NCI-H2029 treated with DMSO at 0.1 percent for 48 hours (cell line): ENCODE results near the gene TBXT.
"Not testable (repeated sequence)": the region's sequence is repeated elsewhere in the genome, so short reads cannot be mapped to it uniquely, and the experiment has no call there.

Experiments
- DNase-seq: peaks from one replicate; lab custom pipeline; 2025; lab: John Stamatoyannopoulos, UW

The TBXT gene

GRCh38 chr6:166169549-166170421, 2.1 kb upstream of the TBXT start:
- no peak for DNase-seq

GRCh38 chr6:166168616-166169548, 1.2 kb upstream of the TBXT start:
- DNase-seq: no peak

- no peak for DNase-seq
Measured at GRCh38 chr6:166167258-166167731, 356 bp downstream of the TBXT start.

GRCh38 chr6:166166314-166167257, 1.1 kb downstream of the TBXT start:
- no peak for DNase-seq

GRCh38 chr6:166165558-166166313, 1.9 kb downstream of the TBXT start:
- DNase-seq: no peak

- no peak for DNase-seq
Measured at GRCh38 chr6:166162599-166163342, 4.9 kb downstream of the TBXT start.

GRCh38 chr6:166157930-166158617, 9.6 kb downstream of the TBXT start:
- DNase-seq: no peak

- DNase-seq: no peak
Measured at GRCh38 chr6:166156942-166157341, 10.7 kb downstream of the TBXT start.

GRCh38 chr6:166153966-166154365, 13.7 kb downstream of the TBXT start:
- no peak for DNase-seq

GRCh38 chr6:166152660-166153059, 15.0 kb downstream of the TBXT start:
- DNase-seq: no peak

- no peak for DNase-seq
Measured at GRCh38 chr6:166151798-166152197, 15.9 kb downstream of the TBXT start.

GRCh38 chr6:166145751-166146150, 21.9 kb downstream of the TBXT start:
- DNase-seq: no peak

GRCh38 chr6:166143011-166143410, 24.6 kb downstream of the TBXT start:
- DNase-seq: no peak

- DNase-seq: no peak
Measured at GRCh38 chr6:166127624-166128472, 39.8 kb downstream of the TBXT start.

- not testable (repeated sequence) for DNase-seq
Measured at GRCh38 chr6:166123115-166123514, 44.5 kb downstream of the TBXT start.

GRCh38 chr6:166121726-166122125, 45.9 kb downstream of the TBXT start:
- no peak for DNase-seq

- no peak for DNase-seq
Measured at GRCh38 chr6:166119116-166119911, 48.3 kb downstream of the TBXT start.

- DNase-seq: no peak
Measured at GRCh38 chr6:166115609-166116008, 52.0 kb downstream of the TBXT start.
